Osteoblast (primary cell): ENCODE measurements around the gene STK11. TPM values are rescaled to one million over a fixed set of nuclear protein-coding genes. Genes with fewer than 3 reads are reported as not detected.

Experiments
- DNase-seq: peaks from one replicate; pipeline ENCODE4 v3.0.0; 2011; ENCODE audit warnings: low spot score, mixed read lengths; ENCODE audit not compliant: insufficient read length; ENCODE audit errors: missing footprints
- H2AFZ ChIP-seq: 2 replicates; pipeline ENCODE4 v1.6.0; 2011; ENCODE audit warnings: mild to moderate bottlenecking, low read length
- H3K27ac ChIP-seq: 2 replicates; pipeline ENCODE4 v1.5.1; 2011; ENCODE audit warnings: mild to moderate bottlenecking, low read depth, low read length, moderate library complexity
- H3K27me3 ChIP-seq: 2 replicates; pipeline ENCODE4 v1.6.0; 2012; ENCODE audit warnings: mild to moderate bottlenecking, control low read depth, inconsistent platforms, low read length, moderate library complexity; ENCODE audit not compliant: insufficient read depth
- H3K36me3 ChIP-seq: 2 replicates; pipeline ENCODE4 v1.5.1; 2011; ENCODE audit warnings: mild to moderate bottlenecking, low read length, control low read depth, moderate library complexity; ENCODE audit not compliant: insufficient read depth
- H3K4me1 ChIP-seq: 2 replicates; pipeline ENCODE4 v1.5.1; 2011; ENCODE audit warnings: mild to moderate bottlenecking, low read length, control low read depth, moderate library complexity; ENCODE audit not compliant: insufficient read depth
- H3K4me2 ChIP-seq: 2 replicates; pipeline ENCODE4 v1.6.0; 2011; ENCODE audit warnings: mild to moderate bottlenecking, low read length; ENCODE audit not compliant: insufficient read depth
- H3K4me3 ChIP-seq: fragments of 200-600 bp; sonication (generic); 3 replicates; pipeline ENCODE4 v1.5.1; 2012; ENCODE audit warnings: mild to moderate bottlenecking, low read length, inconsistent platforms; ENCODE audit not compliant: insufficient read depth
- H3K79me2 ChIP-seq: 2 replicates; pipeline ENCODE4 v1.6.0; 2012; ENCODE audit warnings: mild to moderate bottlenecking, low read length, control low read depth, inconsistent platforms; ENCODE audit not compliant: insufficient read depth
- H3K9me3 ChIP-seq: 2 replicates; pipeline ENCODE4 v1.5.1; 2011; ENCODE audit warnings: low read depth, low read length, control low read depth
- H4K20me1 ChIP-seq: 2 replicates; pipeline ENCODE4 v1.6.0; 2012; ENCODE audit warnings: mild to moderate bottlenecking, low read length, control low read depth; ENCODE audit not compliant: insufficient read depth
- total RNA-seq: library from RNA; depleted of rRNA; stranded (reverse); fragments of >200 nt; gene quantifications from 2 replicates; pipeline ENCODE4 v1.2.3, GENCODE V29; 2012
- TF ChIP-seq, protein P1 (sequence below): IDR thresholded peaks from 2 replicates; pipeline ENCODE4 v1.5.1; 2011; ENCODE audit warnings: mild to moderate bottlenecking, low read depth, low read length, moderate library complexity; ENCODE audit errors: extremely low read depth

The STK11 gene
- total RNA-seq, 1 donor: 100 TPM

- Histone ChIP-seq H3K9me3 (no peaks in the 10 kb centered on the region), H2AFZ (no peak overlapping the region), H3K4me1 (peaks cover 51% of the 10 kb centered on the region)
These were observed 54.5 kb downstream of the STK11 start for GRCh38 chr19:1259876-1260748.

GRCh38 chr19:1260749-1261537 is 55.4 kb downstream of the STK11 start:
- H3K9me3 ChIP-seq: no peaks in the 10 kb centered on the region
- peak overlapping the region; percentile 51 for H2AFZ ChIP-seq
- H3K27ac ChIP-seq: peak overlapping the region; percentile 93
- H3K79me2 ChIP-seq: peaks cover 19% of the 10 kb centered on the region
- peak; percentile 100 for DNase-seq
- TF ChIP-seq, protein P1, sequence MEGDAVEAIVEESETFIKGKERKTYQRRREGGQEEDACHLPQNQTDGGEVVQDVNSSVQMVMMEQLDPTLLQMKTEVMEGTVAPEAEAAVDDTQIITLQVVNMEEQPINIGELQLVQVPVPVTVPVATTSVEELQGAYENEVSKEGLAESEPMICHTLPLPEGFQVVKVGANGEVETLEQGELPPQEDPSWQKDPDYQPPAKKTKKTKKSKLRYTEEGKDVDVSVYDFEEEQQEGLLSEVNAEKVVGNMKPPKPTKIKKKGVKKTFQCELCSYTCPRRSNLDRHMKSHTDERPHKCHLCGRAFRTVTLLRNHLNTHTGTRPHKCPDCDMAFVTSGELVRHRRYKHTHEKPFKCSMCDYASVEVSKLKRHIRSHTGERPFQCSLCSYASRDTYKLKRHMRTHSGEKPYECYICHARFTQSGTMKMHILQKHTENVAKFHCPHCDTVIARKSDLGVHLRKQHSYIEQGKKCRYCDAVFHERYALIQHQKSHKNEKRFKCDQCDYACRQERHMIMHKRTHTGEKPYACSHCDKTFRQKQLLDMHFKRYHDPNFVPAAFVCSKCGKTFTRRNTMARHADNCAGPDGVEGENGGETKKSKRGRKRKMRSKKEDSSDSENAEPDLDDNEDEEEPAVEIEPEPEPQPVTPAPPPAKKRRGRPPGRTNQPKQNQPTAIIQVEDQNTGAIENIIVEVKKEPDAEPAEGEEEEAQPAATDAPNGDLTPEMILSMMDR: no peak
- no peaks in the 10 kb centered on the region for H3K27me3 ChIP-seq
- H3K4me2 ChIP-seq: peak overlapping the region; percentile 89
- peak overlapping the region; percentile 80 for H3K4me3 ChIP-seq
- peaks cover 50% of the 10 kb centered on the region for H3K4me1 ChIP-seq
- H3K36me3 ChIP-seq: peaks cover 23% of the 10 kb centered on the region
- peaks cover 26% of the 10 kb centered on the region for H4K20me1 ChIP-seq

More at GRCh38 chr19:1259876-1260748, 54.5 kb downstream of the STK11 start:
- Histone ChIP-seq H3K36me3 (peaks cover 31% of the 10 kb centered on the region), H3K4me3 (peak overlapping the region; percentile 56), H3K27me3 (no peaks in the 10 kb centered on the region), H4K20me1 (peaks cover 33% of the 10 kb centered on the region), H3K27ac (peak overlapping the region; percentile 78), H3K4me2 (peak overlapping the region; percentile 55), H3K79me2 (peaks cover 27% of the 10 kb centered on the region)
- peak; percentile 93 for DNase-seq
- TF ChIP-seq, protein P1: no peak

DNA sequence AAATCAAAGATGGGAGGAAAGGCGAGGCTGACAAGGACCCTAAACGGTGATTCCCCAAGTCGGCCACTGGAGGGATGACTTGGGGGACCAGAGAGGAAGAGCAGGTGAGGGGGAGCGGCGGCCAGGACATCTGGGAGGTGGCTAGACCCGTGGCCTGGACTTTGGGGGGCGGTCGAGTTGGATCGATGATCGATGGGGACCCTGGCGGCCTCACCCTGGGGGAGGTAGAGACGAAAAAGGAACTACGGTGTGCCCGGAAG is 55.9 kb downstream of the STK11 start:
- peak overlapping the region; percentile 89 for H3K4me2 ChIP-seq
- no peaks in the 10 kb centered on the region for H3K27me3 ChIP-seq
- H3K4me3 ChIP-seq: peak overlapping the region; percentile 80
- no peak for DNase-seq
- peak overlapping the region; percentile 93 for H3K27ac ChIP-seq
- peaks cover 20% of the 10 kb centered on the region for H3K36me3 ChIP-seq
- peaks cover 53% of the 10 kb centered on the region for H3K4me1 ChIP-seq
- H3K79me2 ChIP-seq: peaks cover 16% of the 10 kb centered on the region
- peaks cover 26% of the 10 kb centered on the region for H4K20me1 ChIP-seq
- TF ChIP-seq, protein P1: peak; percentile 31
- H2AFZ ChIP-seq: no peak overlapping the region
- no peaks in the 10 kb centered on the region for H3K9me3 ChIP-seq
